ENCODE measurements around the gene ANK2.

ANK2 gene

DNA sequence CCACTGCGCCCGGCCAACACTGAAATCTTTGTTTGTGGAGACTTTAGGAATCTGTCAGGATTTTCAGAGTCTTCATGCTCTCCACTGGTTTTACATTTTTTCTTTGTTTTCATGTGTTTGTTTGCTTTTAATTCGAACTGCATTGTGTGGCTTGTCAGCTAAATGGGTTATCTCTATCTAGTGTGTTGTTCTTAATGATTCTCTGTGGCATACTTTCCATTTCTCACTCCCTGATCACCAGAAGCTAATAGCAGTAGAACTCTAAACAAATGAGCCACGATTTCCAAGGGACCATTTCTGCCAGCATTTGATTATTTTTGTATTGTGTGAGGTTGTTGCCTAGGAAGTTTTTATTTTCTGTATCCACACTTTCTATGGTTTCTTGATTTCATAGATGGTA lies 359.7 kb downstream of the ANK2 start:
- 71 to 93% methylated on average over 2 to 4 of the region's 4 CpGs for WGBS, 2 experiments
- H3K9me3 ChIP-seq (ENCODE audit: control insufficient read depth, low read length), result no peaks in the 10 kb centered on the region

DNA sequence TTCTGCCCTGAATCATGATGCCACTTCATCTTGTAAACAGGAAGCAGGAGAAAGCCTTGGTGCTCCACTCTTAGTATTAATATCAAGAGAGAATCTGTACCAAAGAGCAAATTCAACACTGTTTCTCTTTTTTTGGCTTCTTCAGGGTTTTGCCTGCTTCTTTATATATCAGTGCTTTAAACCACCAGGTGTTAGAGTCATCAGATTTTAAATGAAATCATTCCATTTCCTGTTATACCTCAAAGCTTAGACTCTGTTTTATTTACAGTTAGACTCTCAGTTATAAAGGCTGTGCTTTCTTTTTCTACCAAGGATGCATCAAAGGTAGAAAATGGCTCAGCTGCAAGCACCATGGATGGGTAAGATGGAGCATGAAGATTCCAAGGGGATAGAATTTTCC lies 361.2 kb downstream of the ANK2 start:
- no peaks in the 10 kb centered on the region for H3K4me1 ChIP-seq (ENCODE audit: control insufficient read depth, insufficient read depth, low read length)
- H3K4me3 ChIP-seq (ENCODE audit: insufficient read depth, low read depth, low read length), result no peak overlapping the region
- H3K27ac ChIP-seq (ENCODE audit: insufficient read depth, low read depth, low read length, poor library complexity, severe bottlenecking), result no peak overlapping the region
- no peaks in the 10 kb centered on the region for H3K36me3 ChIP-seq (ENCODE audit: control insufficient read depth, insufficient read depth, low read length)
- no peaks in the 10 kb centered on the region for H3K27me3 ChIP-seq (ENCODE audit: control insufficient read depth, insufficient read depth, low read length, poor library complexity, severe bottlenecking)
- no peaks in the 10 kb centered on the region for H3K9me3 ChIP-seq (ENCODE audit: control insufficient read depth, low read length)

More for the DNA sequence above, 359.7 kb downstream of the ANK2 start:
- H3K4me3 ChIP-seq (ENCODE audit: insufficient read depth, low read depth, low read length), result no peak overlapping the region
- no peaks in the 10 kb centered on the region for H3K4me1 ChIP-seq (ENCODE audit: control insufficient read depth, insufficient read depth, low read length)
- H3K27me3 ChIP-seq (ENCODE audit: control insufficient read depth, insufficient read depth, low read length, poor library complexity, severe bottlenecking), result no peaks in the 10 kb centered on the region
- no peaks in the 10 kb centered on the region for H3K36me3 ChIP-seq (ENCODE audit: control insufficient read depth, insufficient read depth, low read length)
- H3K27ac ChIP-seq (ENCODE audit: insufficient read depth, low read depth, low read length, poor library complexity, severe bottlenecking), result no peak overlapping the region

DNA sequence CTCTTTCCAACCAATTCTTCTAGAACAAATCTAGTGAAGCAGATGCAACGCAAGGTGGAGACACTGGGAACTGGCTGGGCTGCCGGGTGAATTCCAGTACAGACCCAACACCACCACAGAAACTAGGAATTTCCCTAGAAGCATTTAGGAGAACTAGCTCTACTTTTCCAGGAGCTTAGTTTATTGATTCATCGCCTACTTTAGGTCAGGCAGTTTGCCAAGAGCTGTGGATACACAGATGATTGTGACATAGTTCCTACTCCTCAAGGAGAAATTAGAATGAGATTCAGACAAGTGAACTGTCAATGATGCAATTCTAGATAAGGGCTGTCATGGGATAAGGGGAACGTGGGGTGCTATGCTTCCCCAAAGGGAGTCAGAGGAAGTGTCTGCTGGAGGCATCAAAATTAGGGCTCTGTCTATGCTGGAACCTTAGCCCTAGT lies 362.1 kb downstream of the ANK2 start:
- WGBS, 2 experiments, result 85 to 89% methylated on average over 4 of the region's 4 CpGs
- H3K9me3 ChIP-seq (ENCODE audit: control insufficient read depth, low read length), result no peaks in the 10 kb centered on the region
- H3K27me3 ChIP-seq (ENCODE audit: control insufficient read depth, insufficient read depth, low read length, poor library complexity, severe bottlenecking), result no peaks in the 10 kb centered on the region
- no peaks in the 10 kb centered on the region for H3K36me3 ChIP-seq (ENCODE audit: control insufficient read depth, insufficient read depth, low read length)
- no peak overlapping the region for H3K4me3 ChIP-seq (ENCODE audit: insufficient read depth, low read depth, low read length)
- H3K27ac ChIP-seq (ENCODE audit: insufficient read depth, low read depth, low read length, poor library complexity, severe bottlenecking), result no peak overlapping the region
- H3K4me1 ChIP-seq (ENCODE audit: control insufficient read depth, insufficient read depth, low read length), result no peaks in the 10 kb centered on the region

DNA sequence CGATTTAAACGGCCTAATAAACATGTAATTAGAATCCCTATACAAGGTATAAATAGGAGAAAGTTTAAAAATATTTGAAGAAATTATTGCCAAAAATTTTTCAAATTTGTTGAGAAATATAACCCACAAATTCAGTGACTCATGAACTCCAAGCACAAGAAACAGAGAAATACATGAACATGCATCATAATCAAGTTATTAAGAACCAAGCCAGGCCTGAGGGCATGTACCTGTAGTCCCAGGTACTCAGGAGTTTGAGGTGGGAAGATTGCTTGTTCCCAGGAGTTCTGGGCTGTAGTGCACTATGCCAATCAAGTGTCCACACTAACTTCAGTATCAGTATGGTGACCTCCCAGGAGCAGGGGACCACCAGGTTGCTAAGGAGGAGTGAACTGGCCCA lies 370.2 kb downstream of the ANK2 start:
- Histone ChIP-seq H3K27ac (ENCODE audit: insufficient read depth, low read depth, low read length, poor library complexity, severe bottlenecking) (no peak overlapping the region), H3K9me3 (ENCODE audit: control insufficient read depth, low read length) (peaks cover 2% of the 10 kb centered on the region), H3K27me3 (ENCODE audit: control insufficient read depth, insufficient read depth, low read length, poor library complexity, severe bottlenecking) (no peaks in the 10 kb centered on the region), H3K4me3 (ENCODE audit: insufficient read depth, low read depth, low read length) (no peak overlapping the region), H3K36me3 (ENCODE audit: control insufficient read depth, insufficient read depth, low read length) (no peaks in the 10 kb centered on the region), H3K4me1 (ENCODE audit: control insufficient read depth, insufficient read depth, low read length) (no peaks in the 10 kb centered on the region)
- WGBS, 2 experiments, result 83% methylated on average over 2 of the region's 2 CpGs; no CpG with 5 or more reads in 1 of the 2 experiments

DNA sequence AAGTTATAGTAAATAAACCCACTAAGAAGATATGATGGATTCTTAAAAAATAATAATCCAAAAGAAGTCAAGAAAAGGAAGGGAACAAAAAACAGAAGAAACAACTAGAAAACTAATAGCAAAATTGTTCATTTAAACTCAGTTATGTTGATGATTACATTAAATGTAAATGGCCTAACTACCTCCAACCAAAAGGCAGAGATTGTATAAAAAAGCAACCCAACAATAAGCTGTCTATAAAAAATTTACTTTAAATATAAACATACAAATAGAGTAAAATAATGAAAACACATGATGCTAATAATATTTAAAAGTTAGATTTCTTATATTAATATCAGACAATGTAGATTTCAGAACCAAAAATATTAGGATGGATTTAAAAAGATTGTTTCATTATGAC lies 371.5 kb downstream of the ANK2 start:
- no peaks in the 10 kb centered on the region for H3K27me3 ChIP-seq (ENCODE audit: control insufficient read depth, insufficient read depth, low read length, poor library complexity, severe bottlenecking)
- H3K9me3 ChIP-seq (ENCODE audit: control insufficient read depth, low read length), result peaks cover 2% of the 10 kb centered on the region
- no peak overlapping the region for H3K27ac ChIP-seq (ENCODE audit: insufficient read depth, low read depth, low read length, poor library complexity, severe bottlenecking)
- H3K4me3 ChIP-seq (ENCODE audit: insufficient read depth, low read depth, low read length), result no peak overlapping the region
- H3K36me3 ChIP-seq (ENCODE audit: control insufficient read depth, insufficient read depth, low read length), result no peaks in the 10 kb centered on the region
- H3K4me1 ChIP-seq (ENCODE audit: control insufficient read depth, insufficient read depth, low read length), result no peaks in the 10 kb centered on the region

DNA sequence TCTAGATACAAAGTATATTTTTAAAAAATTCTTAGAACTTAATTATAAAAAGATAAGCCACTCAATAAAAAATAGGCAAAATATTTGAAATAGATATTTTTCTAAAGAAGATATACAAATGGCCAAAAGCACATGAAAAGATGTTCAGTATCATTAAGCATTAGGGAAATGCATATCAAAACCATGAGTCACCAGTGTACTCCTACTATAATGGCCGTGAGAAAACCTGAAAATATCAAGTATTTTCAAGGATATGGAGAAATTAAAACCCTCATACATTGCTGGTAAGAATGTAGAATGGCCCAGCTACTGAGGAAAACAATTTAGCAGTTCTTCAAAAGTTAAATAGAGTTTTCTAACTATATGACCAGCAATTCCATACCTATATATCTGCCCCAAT lies 374.2 kb downstream of the ANK2 start:
- H3K27ac ChIP-seq (ENCODE audit: insufficient read depth, low read depth, low read length, poor library complexity, severe bottlenecking), result no peak overlapping the region
- H3K9me3 ChIP-seq (ENCODE audit: control insufficient read depth, low read length), result peaks cover 2% of the 10 kb centered on the region
- no peaks in the 10 kb centered on the region for H3K4me1 ChIP-seq (ENCODE audit: control insufficient read depth, insufficient read depth, low read length)
- H3K4me3 ChIP-seq (ENCODE audit: insufficient read depth, low read depth, low read length), result no peak overlapping the region
- no peaks in the 10 kb centered on the region for H3K36me3 ChIP-seq (ENCODE audit: control insufficient read depth, insufficient read depth, low read length)
- WGBS, 2 experiments, result 69% methylated on average over 1 of the region's 1 CpG; no CpG with 5 or more reads in 1 of the 2 experiments
- no peaks in the 10 kb centered on the region for H3K27me3 ChIP-seq (ENCODE audit: control insufficient read depth, insufficient read depth, low read length, poor library complexity, severe bottlenecking)

DNA sequence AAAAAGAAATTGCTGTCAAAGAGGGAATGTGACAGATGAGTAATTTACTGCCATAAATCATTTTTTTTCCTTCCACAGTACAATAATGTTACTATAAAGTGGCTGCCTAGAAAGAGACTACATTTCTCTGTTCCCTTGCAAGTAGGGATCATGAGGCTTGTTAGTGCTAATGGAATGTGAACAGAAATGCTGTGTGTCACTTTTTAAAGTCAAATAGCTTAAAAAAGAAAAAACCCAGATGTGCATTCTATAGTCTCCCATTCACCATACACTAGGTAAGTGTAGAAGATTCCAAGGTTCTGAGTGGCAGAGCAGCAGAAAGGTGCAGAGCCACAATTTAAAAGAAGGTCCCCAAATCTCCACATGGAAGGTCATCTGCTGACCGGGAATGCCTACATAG lies 383.7 kb downstream of the ANK2 start:
- Histone ChIP-seq H3K36me3 (ENCODE audit: control insufficient read depth, insufficient read depth, low read length) (no peaks in the 10 kb centered on the region), H3K4me3 (ENCODE audit: insufficient read depth, low read depth, low read length) (no peak overlapping the region), H3K9me3 (ENCODE audit: control insufficient read depth, low read length) (no peaks in the 10 kb centered on the region), H3K27me3 (ENCODE audit: control insufficient read depth, insufficient read depth, low read length, poor library complexity, severe bottlenecking) (no peaks in the 10 kb centered on the region), H3K27ac (ENCODE audit: insufficient read depth, low read depth, low read length, poor library complexity, severe bottlenecking) (no peak overlapping the region), H3K4me1 (ENCODE audit: control insufficient read depth, insufficient read depth, low read length) (no peaks in the 10 kb centered on the region)
- WGBS, 2 experiments, result 88 to 92% methylated on average over 1 of the region's 1 CpG

Measured in ectodermal cell (in vitro differentiated cells).